K562 (cell line): ENCODE data around the gene ZBTB7A. TPM values are rescaled to one million over a fixed set of nuclear protein-coding genes. Genes with fewer than 3 reads are reported as not detected.

ENCODE experiments used
- ARHGAP35 ChIP-seq: fragments of 450-650 bp; IDR thresholded peaks from 2 replicates; pipeline ENCODE4 v1.6.1; 2018; ENCODE audit not compliant: partially characterized antibody
- BCOR ChIP-seq: fragments of 450-650 bp; IDR thresholded peaks from 2 replicates; pipeline ENCODE4 v1.6.1; 2016
- BDP1 ChIP-seq: IDR thresholded peaks from 3 replicates; pipeline ENCODE4 v1.6.1; 2011; ENCODE audit not compliant: insufficient read length, insufficient read depth
- BRD4 ChIP-seq: fragments of 200-600 bp; sonication (generic); IDR thresholded peaks from 2 replicates; pipeline ENCODE4 v1.6.1; 2017; ENCODE audit warnings: inconsistent platforms
- ESRRB ChIP-seq: fragments of 250-450 bp; sonication (Bioruptor Pico); IDR thresholded peaks from 2 replicates; pipeline ENCODE4 v1.5.0; 2020; ENCODE audit warnings: mild to moderate bottlenecking, moderate library complexity, borderline replicate concordance
- EWSR1 ChIP-seq: fragments of 450-650 bp; IDR thresholded peaks from 2 replicates; pipeline ENCODE4 v1.6.1; 2018; ENCODE audit warnings: borderline replicate concordance, mild to moderate bottlenecking, low read depth, moderate library complexity; ENCODE audit not compliant: partially characterized antibody
- KAT7 ChIP-seq: sonication (generic); formaldehyde crosslinking; IDR thresholded peaks from 2 replicates; pipeline ENCODE4 v1.8.0; 2022; ENCODE audit warnings: missing genetic modification reagents, mild to moderate bottlenecking, borderline replicate concordance
- KDM1A ChIP-seq, 2 experiments: fragments of 450-650 bp; IDR thresholded peaks; 2 replicates each; pipeline ENCODE4 v1.6.1; 2016; ENCODE audit warnings: mild to moderate bottlenecking in 2 of 2
- MTA2 ChIP-seq: fragments of 450-650 bp; IDR thresholded peaks from 2 replicates; pipeline ENCODE4 v1.6.1; 2016; ENCODE audit warnings: low read depth
- PURB ChIP-seq: sonication (generic); formaldehyde crosslinking; IDR thresholded peaks from 2 replicates; pipeline ENCODE4 v1.9.0; 2021; ENCODE audit warnings: low read depth, mild to moderate bottlenecking, missing genetic modification reagents
- SMARCA5 ChIP-seq: fragments of 450-650 bp; IDR thresholded peaks from 2 replicates; pipeline ENCODE4 v1.6.1; 2016
- ZNF184 ChIP-seq: sonication (generic); formaldehyde crosslinking; IDR thresholded peaks from 2 replicates; pipeline ENCODE4 v1.5.0; 2020; ENCODE audit warnings: missing genetic modification reagents
- ZNF584 ChIP-seq: fragments of 200-800 bp; sonication (Bioruptor generic); IDR thresholded peaks from 2 replicates; pipeline ENCODE4 v1.6.1; 2016; ENCODE audit warnings: low read depth, mild to moderate bottlenecking, missing genetic modification characterization, missing compliant biosample characterization
- polyA plus RNA-seq, 8 experiments: library from polyadenylated mRNA; depleted of rRNA in 4 of 8; stranded (reverse) in 5 of 8; unstranded in 3 of 8; fragments of >200 nt; fragmentation: Nextera tagmentation in 2 of 8; fragmentation: Illumina TruSeq in 1 of 8; extraction: Ambion mirVana in 2 of 8; extraction: Trizol in 1 of 8; gene quantifications; 2 replicates each; pipeline versions ENCODE4 v1.2.1 to v1.2.3, GENCODE V29; 2011 to 2014; ENCODE audit warnings: inconsistent platforms in 1 of 8, missing spikeins in 1 of 8
- total RNA-seq, 7 experiments: library from RNA; depleted of rRNA in 6 of 7; stranded (reverse); fragments of >200 nt in 6 of 7; fragmentation: Illumina TruSeq in 2 of 7; extraction: Trizol in 2 of 7; gene quantifications; 2 replicates each; pipeline versions ENCODE4 v1.2.1 to v1.2.3, GENCODE V29; 2011 to 2021; ENCODE audit warnings: low replicate concordance in 1 of 7
- TF ChIP-seq, protein P1 (sequence below), 2 experiments: fragments of 450-650 bp in 1 of 2; IDR thresholded peaks; 2 replicates each; pipeline ENCODE4 v1.6.1; 2011 to 2017; ENCODE audit warnings: low read depth in 2 of 2, antibody characterized with exemption in 1 of 2, borderline replicate concordance in 1 of 2, low read length in 1 of 2, mild to moderate bottlenecking in 1 of 2, mixed read lengths in 1 of 2; ENCODE audit not compliant: control insufficient read depth in 1 of 2
- TF ChIP-seq, protein P2 (sequence below): fragments of 450-650 bp; formaldehyde crosslinking; conservative IDR thresholded peaks from 2 replicates; pipeline ENCODE4 v1.4.0; 2022; ENCODE audit warnings: mild to moderate bottlenecking, missing genetic modification characterization
- TF ChIP-seq, protein P3 (sequence below): fragments of 450-650 bp; IDR thresholded peaks from one replicate; pipeline ENCODE4 v1.6.1; 2018; ENCODE audit warnings: mild to moderate bottlenecking, moderate library complexity; ENCODE audit not compliant: partially characterized antibody
- TF ChIP-seq, protein P4 (sequence below): sonication (generic); formaldehyde crosslinking; IDR thresholded peaks from 2 replicates; pipeline ENCODE4 v1.8.0; 2022; ENCODE audit warnings: missing genetic modification reagents, mild to moderate bottlenecking, borderline replicate concordance
- TF ChIP-seq, protein P5 (sequence below): sonication (generic); IDR thresholded peaks from 2 replicates; pipeline ENCODE4 v1.6.1; 2016
- TF ChIP-seq, protein P6 (sequence below): fragments of 200-800 bp; sonication (Bioruptor generic); IDR thresholded peaks from 2 replicates; pipeline ENCODE4 v1.6.1; 2017; ENCODE audit warnings: missing genetic modification characterization, missing compliant biosample characterization

ZBTB7A gene
- total and polyA plus RNA-seq, 9 of the 15 experiments (the other 6 are each of a cell fraction or from before 2014, with no cell fraction given): 0.11 to 34.0 (median 4.6) TPM

DNA sequence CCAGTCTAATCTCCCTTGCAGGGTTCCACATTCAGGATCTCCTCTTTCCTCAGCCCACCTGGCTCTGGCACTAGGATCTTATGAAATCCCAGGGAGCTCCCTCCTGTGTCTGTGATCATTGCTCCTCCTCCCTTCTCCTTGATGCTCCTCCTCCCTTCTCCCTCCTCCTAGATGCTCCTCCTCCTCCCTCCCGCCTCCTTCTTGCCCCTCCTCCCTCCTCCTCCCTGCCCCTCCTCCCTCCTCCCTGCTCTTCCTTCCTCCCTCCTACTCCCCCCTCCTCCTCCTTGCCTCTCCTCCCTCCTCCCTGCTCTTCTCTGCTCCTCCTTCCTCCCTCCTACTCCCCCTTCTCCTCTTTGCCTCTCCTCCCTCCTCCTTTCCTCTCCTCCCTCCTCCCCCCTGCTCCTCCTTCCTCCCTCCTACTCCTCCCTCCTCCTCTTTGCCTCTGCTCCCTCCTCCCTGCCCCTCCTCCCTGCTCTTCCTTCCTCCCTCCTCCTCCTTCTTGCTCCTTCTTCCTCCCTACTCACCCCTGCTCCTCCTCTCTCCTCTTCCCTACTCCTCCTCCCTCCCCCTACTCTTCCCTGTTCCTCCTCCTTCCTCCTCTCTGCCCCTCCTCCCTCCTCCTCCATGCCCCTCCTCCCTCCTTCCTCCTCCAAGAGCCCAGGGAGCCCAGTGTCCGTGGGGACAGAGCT lies 14.9 kb upstream of the ZBTB7A start (continued):
- TF ChIP-seq, protein P1, sequence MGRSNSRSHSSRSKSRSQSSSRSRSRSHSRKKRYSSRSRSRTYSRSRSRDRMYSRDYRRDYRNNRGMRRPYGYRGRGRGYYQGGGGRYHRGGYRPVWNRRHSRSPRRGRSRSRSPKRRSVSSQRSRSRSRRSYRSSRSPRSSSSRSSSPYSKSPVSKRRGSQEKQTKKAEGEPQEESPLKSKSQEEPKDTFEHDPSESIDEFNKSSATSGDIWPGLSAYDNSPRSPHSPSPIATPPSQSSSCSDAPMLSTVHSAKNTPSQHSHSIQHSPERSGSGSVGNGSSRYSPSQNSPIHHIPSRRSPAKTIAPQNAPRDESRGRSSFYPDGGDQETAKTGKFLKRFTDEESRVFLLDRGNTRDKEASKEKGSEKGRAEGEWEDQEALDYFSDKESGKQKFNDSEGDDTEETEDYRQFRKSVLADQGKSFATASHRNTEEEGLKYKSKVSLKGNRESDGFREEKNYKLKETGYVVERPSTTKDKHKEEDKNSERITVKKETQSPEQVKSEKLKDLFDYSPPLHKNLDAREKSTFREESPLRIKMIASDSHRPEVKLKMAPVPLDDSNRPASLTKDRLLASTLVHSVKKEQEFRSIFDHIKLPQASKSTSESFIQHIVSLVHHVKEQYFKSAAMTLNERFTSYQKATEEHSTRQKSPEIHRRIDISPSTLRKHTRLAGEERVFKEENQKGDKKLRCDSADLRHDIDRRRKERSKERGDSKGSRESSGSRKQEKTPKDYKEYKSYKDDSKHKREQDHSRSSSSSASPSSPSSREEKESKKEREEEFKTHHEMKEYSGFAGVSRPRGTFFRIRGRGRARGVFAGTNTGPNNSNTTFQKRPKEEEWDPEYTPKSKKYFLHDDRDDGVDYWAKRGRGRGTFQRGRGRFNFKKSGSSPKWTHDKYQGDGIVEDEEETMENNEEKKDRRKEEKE (IDR thresholded peaks at IDR 0.05; ENCODE audit: borderline replicate concordance in 1 of 2, control insufficient read depth in 1 of 2, low read depth in 2 of 2, low read length in 1 of 2): 0 out of 4 replicates have a peak, but pooled peaks of 1 of the 2 experiments have one; percentile 41
- TF ChIP-seq, protein P2, sequence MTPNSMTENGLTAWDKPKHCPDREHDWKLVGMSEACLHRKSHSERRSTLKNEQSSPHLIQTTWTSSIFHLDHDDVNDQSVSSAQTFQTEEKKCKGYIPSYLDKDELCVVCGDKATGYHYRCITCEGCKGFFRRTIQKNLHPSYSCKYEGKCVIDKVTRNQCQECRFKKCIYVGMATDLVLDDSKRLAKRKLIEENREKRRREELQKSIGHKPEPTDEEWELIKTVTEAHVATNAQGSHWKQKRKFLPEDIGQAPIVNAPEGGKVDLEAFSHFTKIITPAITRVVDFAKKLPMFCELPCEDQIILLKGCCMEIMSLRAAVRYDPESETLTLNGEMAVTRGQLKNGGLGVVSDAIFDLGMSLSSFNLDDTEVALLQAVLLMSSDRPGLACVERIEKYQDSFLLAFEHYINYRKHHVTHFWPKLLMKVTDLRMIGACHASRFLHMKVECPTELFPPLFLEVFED (CRISPR knock-in tag): peak; percentile 91
- TF ChIP-seq, protein P3, sequence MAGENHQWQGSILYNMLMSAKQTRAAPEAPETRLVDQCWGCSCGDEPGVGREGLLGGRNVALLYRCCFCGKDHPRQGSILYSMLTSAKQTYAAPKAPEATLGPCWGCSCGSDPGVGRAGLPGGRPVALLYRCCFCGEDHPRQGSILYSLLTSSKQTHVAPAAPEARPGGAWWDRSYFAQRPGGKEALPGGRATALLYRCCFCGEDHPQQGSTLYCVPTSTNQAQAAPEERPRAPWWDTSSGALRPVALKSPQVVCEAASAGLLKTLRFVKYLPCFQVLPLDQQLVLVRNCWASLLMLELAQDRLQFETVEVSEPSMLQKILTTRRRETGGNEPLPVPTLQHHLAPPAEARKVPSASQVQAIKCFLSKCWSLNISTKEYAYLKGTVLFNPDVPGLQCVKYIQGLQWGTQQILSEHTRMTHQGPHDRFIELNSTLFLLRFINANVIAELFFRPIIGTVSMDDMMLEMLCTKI: no peak
- TF ChIP-seq ZNF584 (CRISPR knock-in tag) (no peak), ARHGAP35 (peak; percentile 41), KAT7 (no peak), BRD4 (no peak), ESRRB (CRISPR knock-in tag) (no peak), EWSR1 (no peak), BCOR (peak; percentile 46; the same call in 1 of the 2 replicates), PURB (no peak), ZNF184 (CRISPR knock-in tag) (no peak), MTA2 (peak; percentile 58), BDP1 (no peak), KDM1A (IDR thresholded peaks at IDR 0.05) (peak; percentile 7 to 37; a peak in 1 of 4 replicates), SMARCA5 (peak; percentile 38; the same call in 1 of the 2 replicates)
- TF ChIP-seq, protein P4, sequence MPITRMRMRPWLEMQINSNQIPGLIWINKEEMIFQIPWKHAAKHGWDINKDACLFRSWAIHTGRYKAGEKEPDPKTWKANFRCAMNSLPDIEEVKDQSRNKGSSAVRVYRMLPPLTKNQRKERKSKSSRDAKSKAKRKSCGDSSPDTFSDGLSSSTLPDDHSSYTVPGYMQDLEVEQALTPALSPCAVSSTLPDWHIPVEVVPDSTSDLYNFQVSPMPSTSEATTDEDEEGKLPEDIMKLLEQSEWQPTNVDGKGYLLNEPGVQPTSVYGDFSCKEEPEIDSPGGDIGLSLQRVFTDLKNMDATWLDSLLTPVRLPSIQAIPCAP (CRISPR knock-in tag): no peak
- TF ChIP-seq, protein P5, sequence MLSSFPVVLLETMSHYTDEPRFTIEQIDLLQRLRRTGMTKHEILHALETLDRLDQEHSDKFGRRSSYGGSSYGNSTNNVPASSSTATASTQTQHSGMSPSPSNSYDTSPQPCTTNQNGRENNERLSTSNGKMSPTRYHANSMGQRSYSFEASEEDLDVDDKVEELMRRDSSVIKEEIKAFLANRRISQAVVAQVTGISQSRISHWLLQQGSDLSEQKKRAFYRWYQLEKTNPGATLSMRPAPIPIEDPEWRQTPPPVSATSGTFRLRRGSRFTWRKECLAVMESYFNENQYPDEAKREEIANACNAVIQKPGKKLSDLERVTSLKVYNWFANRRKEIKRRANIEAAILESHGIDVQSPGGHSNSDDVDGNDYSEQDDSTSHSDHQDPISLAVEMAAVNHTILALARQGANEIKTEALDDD: no peak
- TF ChIP-seq, protein P6, sequence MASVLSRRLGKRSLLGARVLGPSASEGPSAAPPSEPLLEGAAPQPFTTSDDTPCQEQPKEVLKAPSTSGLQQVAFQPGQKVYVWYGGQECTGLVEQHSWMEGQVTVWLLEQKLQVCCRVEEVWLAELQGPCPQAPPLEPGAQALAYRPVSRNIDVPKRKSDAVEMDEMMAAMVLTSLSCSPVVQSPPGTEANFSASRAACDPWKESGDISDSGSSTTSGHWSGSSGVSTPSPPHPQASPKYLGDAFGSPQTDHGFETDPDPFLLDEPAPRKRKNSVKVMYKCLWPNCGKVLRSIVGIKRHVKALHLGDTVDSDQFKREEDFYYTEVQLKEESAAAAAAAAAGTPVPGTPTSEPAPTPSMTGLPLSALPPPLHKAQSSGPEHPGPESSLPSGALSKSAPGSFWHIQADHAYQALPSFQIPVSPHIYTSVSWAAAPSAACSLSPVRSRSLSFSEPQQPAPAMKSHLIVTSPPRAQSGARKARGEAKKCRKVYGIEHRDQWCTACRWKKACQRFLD (CRISPR knock-in tag): no peak
